ENCODE data around the gene ECSCR. TPM values are rescaled to one million over a fixed set of nuclear protein-coding genes. Genes with fewer than 3 reads are reported as not detected.

Gene ECSCR
- total and polyA plus RNA-seq, 10 of the 15 experiments (the other 5 are each of a cell fraction or from before 2014, with no cell fraction given) = 0.15 to 0.83 (median 0.23) TPM; not detected in 3

DNA sequence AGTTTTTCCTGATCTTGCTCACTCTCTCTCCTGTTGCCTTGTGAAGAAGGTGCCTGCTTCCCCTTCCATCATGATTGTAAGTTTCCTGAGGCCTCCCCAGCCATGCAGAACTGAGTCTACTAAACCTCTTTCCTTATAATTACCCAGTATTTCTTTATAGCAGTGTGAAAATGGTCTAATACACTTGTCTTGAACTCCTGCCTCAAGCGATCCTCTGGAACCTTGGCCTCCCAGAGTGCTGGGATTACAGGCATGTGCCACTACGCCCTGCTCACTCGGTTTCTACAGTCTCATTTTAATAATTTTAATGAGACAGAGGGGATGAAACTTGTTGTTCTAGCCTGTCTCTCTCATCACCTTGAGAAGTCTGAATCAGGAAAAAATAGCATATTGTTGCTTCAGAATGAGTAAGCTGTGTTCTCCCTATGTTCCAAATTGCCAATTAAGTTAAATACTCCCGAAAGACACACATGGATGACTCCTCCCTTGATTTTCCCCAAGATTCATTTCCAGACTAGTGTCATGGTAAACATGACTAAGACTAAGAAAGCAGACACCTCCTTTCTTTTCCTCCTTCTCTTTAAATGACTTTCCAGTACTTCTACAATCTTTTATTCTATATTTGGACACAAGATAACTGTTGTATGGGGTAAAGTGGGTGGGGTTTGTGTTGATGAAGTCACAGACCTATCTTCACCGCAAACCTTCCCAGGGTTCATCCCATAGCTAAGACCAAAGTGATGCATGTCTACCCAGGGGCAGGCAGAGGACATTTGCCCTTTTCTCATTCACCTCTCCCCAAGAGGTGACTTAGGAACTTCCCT, 15.4 kb downstream of the ECSCR start (continued):
- TF ChIP-seq, protein P1, sequence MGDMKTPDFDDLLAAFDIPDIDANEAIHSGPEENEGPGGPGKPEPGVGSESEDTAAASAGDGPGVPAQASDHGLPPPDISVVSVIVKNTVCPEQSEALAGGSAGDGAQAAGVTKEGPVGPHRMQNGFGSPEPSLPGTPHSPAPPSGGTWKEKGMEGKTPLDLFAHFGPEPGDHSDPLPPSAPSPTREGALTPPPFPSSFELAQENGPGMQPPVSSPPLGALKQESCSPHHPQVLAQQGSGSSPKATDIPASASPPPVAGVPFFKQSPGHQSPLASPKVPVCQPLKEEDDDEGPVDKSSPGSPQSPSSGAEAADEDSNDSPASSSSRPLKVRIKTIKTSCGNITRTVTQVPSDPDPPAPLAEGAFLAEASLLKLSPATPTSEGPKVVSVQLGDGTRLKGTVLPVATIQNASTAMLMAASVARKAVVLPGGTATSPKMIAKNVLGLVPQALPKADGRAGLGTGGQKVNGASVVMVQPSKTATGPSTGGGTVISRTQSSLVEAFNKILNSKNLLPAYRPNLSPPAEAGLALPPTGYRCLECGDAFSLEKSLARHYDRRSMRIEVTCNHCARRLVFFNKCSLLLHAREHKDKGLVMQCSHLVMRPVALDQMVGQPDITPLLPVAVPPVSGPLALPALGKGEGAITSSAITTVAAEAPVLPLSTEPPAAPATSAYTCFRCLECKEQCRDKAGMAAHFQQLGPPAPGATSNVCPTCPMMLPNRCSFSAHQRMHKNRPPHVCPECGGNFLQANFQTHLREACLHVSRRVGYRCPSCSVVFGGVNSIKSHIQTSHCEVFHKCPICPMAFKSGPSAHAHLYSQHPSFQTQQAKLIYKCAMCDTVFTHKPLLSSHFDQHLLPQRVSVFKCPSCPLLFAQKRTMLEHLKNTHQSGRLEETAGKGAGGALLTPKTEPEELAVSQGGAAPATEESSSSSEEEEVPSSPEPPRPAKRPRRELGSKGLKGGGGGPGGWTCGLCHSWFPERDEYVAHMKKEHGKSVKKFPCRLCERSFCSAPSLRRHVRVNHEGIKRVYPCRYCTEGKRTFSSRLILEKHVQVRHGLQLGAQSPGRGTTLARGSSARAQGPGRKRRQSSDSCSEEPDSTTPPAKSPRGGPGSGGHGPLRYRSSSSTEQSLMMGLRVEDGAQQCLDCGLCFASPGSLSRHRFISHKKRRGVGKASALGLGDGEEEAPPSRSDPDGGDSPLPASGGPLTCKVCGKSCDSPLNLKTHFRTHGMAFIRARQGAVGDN (IDR thresholded peaks at IDR 0.05) = 0 out of 2 replicates have a peak, but pooled peaks have one; percentile 16
- peak; percentile 90; the same call in 1 of the 2 replicates for TF ChIP-seq BACH1 (IDR thresholded peaks at IDR 0.05; ENCODE audit: borderline replicate concordance)
- TF ChIP-seq, protein P2, sequence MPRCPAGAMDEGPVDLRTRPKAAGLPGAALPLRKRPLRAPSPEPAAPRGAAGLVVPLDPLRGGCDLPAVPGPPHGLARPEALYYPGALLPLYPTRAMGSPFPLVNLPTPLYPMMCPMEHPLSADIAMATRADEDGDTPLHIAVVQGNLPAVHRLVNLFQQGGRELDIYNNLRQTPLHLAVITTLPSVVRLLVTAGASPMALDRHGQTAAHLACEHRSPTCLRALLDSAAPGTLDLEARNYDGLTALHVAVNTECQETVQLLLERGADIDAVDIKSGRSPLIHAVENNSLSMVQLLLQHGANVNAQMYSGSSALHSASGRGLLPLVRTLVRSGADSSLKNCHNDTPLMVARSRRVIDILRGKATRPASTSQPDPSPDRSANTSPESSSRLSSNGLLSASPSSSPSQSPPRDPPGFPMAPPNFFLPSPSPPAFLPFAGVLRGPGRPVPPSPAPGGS (IDR thresholded peaks at IDR 0.05; ENCODE audit: borderline replicate concordance, insufficient read depth, low read depth, low read length, poor library complexity, severe bottlenecking) = peak; percentile 91
- no peak for TF ChIP-seq HDAC2 (IDR thresholded peaks at IDR 0.05)
- TF ChIP-seq CHD1 (IDR thresholded peaks at IDR 0.05; ENCODE audit: low read depth, low read length) = no peak
- peak in 1 of 2 experiments; percentile 84; a peak in 2 of 4 replicates for TF ChIP-seq SRF (IDR thresholded peaks at IDR 0.05; ENCODE audit: low read depth in 2 of 2, low read length in 2 of 2)
- TF ChIP-seq SMC3 (IDR thresholded peaks at IDR 0.05; ENCODE audit: borderline replicate concordance, low read length) = no peak
- no peak for TF ChIP-seq HDGF (IDR thresholded peaks at IDR 0.05)
- TF ChIP-seq SIN3A (IDR thresholded peaks at IDR 0.05; ENCODE audit: low read depth, low read length) = no peak
- TF ChIP-seq MYC (IDR thresholded peaks at IDR 0.05; ENCODE audit: insufficient read depth, insufficient read length, insufficient replicate concordance, low read length, severe bottlenecking) = no peak
- peak in 1 of 2 experiments; percentile 85; a peak in 1 of 4 replicates for TF ChIP-seq ETV6 (conservative IDR thresholded peaks at IDR 0.05 in 1 of 2, IDR thresholded peaks at IDR 0.05 in 1 of 2; ENCODE audit: borderline replicate concordance in 1 of 2, low read depth in 1 of 2)
- peak; percentile 97 for TF ChIP-seq IRF4 (IDR thresholded peaks at IDR 0.05; ENCODE audit: low read depth, low read length)
- TF ChIP-seq ZBED1 (IDR thresholded peaks at IDR 0.05; ENCODE audit: borderline replicate concordance) = peak; percentile 94
- no peak for TF ChIP-seq ZNF274 (IDR thresholded peaks at IDR 0.05; ENCODE audit: insufficient read depth, insufficient read length)
- TF ChIP-seq, protein P3, sequence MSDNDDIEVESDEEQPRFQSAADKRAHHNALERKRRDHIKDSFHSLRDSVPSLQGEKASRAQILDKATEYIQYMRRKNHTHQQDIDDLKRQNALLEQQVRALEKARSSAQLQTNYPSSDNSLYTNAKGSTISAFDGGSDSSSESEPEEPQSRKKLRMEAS (IDR thresholded peaks at IDR 0.05; ENCODE audit: low read depth, low read length) = no peak
- peak; percentile 52 for TF ChIP-seq CBFB (IDR thresholded peaks at IDR 0.05; ENCODE audit: low read depth)
- TF ChIP-seq, protein P4, sequence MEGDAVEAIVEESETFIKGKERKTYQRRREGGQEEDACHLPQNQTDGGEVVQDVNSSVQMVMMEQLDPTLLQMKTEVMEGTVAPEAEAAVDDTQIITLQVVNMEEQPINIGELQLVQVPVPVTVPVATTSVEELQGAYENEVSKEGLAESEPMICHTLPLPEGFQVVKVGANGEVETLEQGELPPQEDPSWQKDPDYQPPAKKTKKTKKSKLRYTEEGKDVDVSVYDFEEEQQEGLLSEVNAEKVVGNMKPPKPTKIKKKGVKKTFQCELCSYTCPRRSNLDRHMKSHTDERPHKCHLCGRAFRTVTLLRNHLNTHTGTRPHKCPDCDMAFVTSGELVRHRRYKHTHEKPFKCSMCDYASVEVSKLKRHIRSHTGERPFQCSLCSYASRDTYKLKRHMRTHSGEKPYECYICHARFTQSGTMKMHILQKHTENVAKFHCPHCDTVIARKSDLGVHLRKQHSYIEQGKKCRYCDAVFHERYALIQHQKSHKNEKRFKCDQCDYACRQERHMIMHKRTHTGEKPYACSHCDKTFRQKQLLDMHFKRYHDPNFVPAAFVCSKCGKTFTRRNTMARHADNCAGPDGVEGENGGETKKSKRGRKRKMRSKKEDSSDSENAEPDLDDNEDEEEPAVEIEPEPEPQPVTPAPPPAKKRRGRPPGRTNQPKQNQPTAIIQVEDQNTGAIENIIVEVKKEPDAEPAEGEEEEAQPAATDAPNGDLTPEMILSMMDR (IDR thresholded peaks at IDR 0.05 in 2 of 3, conservative IDR thresholded peaks at IDR 0.05 in 1 of 3; ENCODE audit: control insufficient read depth in 2 of 3, extremely low read depth in 1 of 3, insufficient read depth in 1 of 3, low read depth in 3 of 3, low read length in 3 of 3) = no peak
- TF ChIP-seq STAT3 (IDR thresholded peaks at IDR 0.05; ENCODE audit: low read depth, low read length) = peak; percentile 28; the same call in 1 of the 2 replicates
- no peak for TF ChIP-seq RAD21 (IDR thresholded peaks at IDR 0.05; ENCODE audit: insufficient read depth, low read depth, low read length)
- no peak for TF ChIP-seq TARDBP (IDR thresholded peaks at IDR 0.05; ENCODE audit: borderline replicate concordance)
- TF ChIP-seq GABPA (IDR thresholded peaks at IDR 0.05; ENCODE audit: low read depth) = no peak; the same call in 1 of the 2 replicates
- no peak for TF ChIP-seq HCFC1 (IDR thresholded peaks at IDR 0.05; ENCODE audit: low read length)
- peak; percentile 95 for TF ChIP-seq CREM (IDR thresholded peaks at IDR 0.05; ENCODE audit: low read depth)

All from GM12878 (cell line).